Osteocyte (in vitro differentiated cells): Measurements from ENCODE around the gene EBF4. TPM values are rescaled to one million over a fixed set of nuclear protein-coding genes. Genes with fewer than 3 reads are reported as not detected.

ENCODE experiments used
- DNase-seq: peaks from one replicate; pipeline ENCODE4 v3.0.0; 2021; ENCODE audit warnings: mixed read lengths; ENCODE audit not compliant: unreplicated experiment; ENCODE audit errors: extremely low spot score
- H3K27ac Mint-ChIP-seq: one replicate; pipeline ENCODE4 v1.8.0; 2021; ENCODE audit warnings: mild to moderate bottlenecking, mixed read lengths; ENCODE audit not compliant: unreplicated experiment
- H3K27me3 Mint-ChIP-seq: one replicate; pipeline ENCODE4 v1.8.0; 2021; ENCODE audit warnings: mixed read lengths; ENCODE audit not compliant: unreplicated experiment
- H3K36me3 Mint-ChIP-seq: one replicate; pipeline ENCODE4 v1.8.0; 2021; ENCODE audit warnings: mixed read lengths; ENCODE audit not compliant: unreplicated experiment
- H3K4me1 Mint-ChIP-seq: one replicate; pipeline ENCODE4 v1.8.0; 2021; ENCODE audit warnings: mixed read lengths; ENCODE audit not compliant: unreplicated experiment
- H3K4me3 Mint-ChIP-seq: one replicate; pipeline ENCODE4 v1.8.0; 2021; ENCODE audit warnings: mild to moderate bottlenecking, moderate library complexity, mixed read lengths; ENCODE audit not compliant: unreplicated experiment
- H3K9me3 Mint-ChIP-seq: one replicate; pipeline ENCODE4 v1.8.0; 2021; ENCODE audit warnings: mixed read lengths; ENCODE audit not compliant: unreplicated experiment
- total RNA-seq: library from RNA; stranded (reverse); gene quantifications from 2 replicates; pipeline ENCODE4 v1.2.1, GENCODE V29; 2021
- TF ChIP-seq, protein P1 (sequence below): fragments of 200-600 bp; sonication (generic); IDR thresholded peaks from 2 replicates; pipeline ENCODE4 v1.5.0; 2021; ENCODE audit warnings: antibody characterized with exemption, mild to moderate bottlenecking, moderate library complexity

Gene EBF4
- total RNA-seq, 1 donor from 2014 or later, result 12.8 TPM

DNA sequence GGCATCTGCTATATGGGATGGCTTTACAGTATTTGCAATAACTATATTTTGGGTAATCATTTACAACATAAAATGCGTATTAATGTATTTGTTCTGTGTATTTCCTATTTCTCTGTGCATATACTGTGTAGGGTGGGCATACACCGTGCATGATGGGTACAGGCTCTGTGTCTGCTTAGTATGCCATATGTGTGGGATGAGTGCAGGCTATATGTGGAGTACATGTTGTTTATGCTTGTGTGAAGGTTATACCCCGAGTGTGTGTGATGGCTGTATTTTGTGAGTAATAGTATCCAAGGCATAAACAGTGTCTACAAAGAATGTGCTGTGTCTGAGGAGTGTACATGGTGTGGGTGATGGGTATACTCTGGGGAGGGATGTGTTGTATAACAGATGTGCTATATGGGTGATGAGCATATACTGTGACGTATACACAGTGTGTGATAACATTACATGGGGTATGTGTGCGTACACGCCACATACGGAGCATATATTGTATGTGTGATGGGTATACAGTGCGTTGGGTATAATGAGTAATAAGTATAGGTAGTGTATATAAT, 55.2 kb downstream of the EBF4 start:
- Mint-ChIP-seq H3K4me3 (no peak overlapping the region), H3K4me1 (peaks cover 23% of the 10 kb centered on the region), H3K27me3 (peaks cover 54% of the 10 kb centered on the region)

DNA sequence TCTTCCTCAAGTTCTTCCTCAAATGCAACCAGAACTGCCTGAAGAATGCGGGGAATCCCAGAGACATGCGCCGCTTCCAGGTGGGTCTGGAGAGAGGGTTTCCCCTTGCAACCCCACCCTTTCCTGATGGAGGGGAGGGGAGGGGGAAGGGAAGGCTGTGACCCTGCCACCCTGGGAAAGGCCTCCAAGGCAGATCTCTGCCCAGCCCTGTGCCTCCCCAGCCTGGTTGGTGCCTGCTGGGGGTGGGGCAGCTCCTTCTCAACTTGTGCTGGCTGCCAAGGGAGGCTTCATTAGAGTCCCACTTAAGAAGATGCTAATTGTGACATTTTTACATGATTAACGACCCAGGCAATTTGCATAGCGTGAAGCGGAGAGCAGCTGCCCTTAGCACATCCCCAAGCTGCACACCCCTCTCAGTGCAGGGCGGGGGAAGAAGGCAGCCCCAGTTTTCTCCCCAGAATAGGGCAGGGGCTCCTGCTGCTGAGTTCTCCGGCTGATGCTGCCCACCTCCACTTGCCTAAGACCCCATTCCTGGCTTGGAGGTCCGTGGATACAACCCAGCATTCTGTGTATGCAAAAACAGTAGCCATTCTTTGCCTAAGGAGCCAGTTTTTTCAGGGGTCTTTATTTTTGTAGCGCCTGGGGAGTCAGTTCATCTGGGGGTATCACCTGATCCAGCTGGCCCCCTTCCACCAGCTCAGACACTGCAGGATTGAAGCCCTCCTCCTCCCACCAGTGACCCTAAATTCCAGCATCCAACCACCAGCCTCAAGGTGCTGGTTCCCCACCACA, 56.2 kb downstream of the EBF4 start:
- Mint-ChIP-seq H3K9me3 (no peaks in the 10 kb centered on the region), H3K36me3 (no peaks in the 10 kb centered on the region), H3K27ac (no peak overlapping the region), H3K4me1 (peaks cover 23% of the 10 kb centered on the region), H3K4me3 (no peak overlapping the region), H3K27me3 (peaks cover 54% of the 10 kb centered on the region)
- DNase-seq, result peak; percentile 76
- TF ChIP-seq, protein P1, sequence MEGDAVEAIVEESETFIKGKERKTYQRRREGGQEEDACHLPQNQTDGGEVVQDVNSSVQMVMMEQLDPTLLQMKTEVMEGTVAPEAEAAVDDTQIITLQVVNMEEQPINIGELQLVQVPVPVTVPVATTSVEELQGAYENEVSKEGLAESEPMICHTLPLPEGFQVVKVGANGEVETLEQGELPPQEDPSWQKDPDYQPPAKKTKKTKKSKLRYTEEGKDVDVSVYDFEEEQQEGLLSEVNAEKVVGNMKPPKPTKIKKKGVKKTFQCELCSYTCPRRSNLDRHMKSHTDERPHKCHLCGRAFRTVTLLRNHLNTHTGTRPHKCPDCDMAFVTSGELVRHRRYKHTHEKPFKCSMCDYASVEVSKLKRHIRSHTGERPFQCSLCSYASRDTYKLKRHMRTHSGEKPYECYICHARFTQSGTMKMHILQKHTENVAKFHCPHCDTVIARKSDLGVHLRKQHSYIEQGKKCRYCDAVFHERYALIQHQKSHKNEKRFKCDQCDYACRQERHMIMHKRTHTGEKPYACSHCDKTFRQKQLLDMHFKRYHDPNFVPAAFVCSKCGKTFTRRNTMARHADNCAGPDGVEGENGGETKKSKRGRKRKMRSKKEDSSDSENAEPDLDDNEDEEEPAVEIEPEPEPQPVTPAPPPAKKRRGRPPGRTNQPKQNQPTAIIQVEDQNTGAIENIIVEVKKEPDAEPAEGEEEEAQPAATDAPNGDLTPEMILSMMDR, result no peak

More for the DNA sequence above, 55.2 kb downstream of the EBF4 start:
- Mint-ChIP-seq H3K36me3 (no peaks in the 10 kb centered on the region), H3K27ac (no peak overlapping the region), H3K9me3 (no peaks in the 10 kb centered on the region)
- DNase-seq, result peak; percentile 8
- TF ChIP-seq, protein P1, result no peak

DNA sequence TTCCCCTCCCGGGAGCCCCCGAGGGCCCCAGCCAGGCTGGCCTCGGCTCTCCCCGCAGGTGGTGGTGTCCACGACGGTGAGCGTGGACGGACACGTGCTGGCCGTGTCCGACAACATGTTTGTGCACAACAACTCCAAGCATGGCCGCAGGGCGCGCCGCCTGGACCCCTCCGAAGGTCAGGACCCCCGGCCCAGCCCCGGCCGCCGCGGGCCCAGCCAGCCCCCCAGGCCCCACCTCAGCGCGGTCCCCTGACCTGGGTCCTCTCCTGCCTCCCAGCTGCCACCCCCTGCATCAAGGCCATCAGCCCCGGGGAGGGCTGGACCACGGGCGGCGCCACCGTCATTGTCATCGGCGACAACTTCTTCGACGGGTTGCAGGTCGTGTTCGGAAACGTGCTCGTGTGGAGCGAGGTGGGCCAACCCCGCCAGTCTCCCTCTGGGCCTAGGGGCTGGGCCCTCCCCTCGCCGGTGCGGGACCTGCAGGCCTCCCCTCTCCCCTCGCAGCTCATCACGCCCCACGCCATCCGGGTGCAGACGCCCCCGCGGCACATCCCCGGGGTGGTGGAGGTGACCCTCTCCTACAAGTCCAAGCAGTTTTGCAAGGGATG, 56.9 kb downstream of the EBF4 start:
- H3K27ac Mint-ChIP-seq, result no peak overlapping the region
- peaks cover 23% of the 10 kb centered on the region for H3K4me1 Mint-ChIP-seq
- H3K4me3 Mint-ChIP-seq, result no peak overlapping the region
- H3K36me3 Mint-ChIP-seq, result no peaks in the 10 kb centered on the region
- no peaks in the 10 kb centered on the region for H3K9me3 Mint-ChIP-seq
- TF ChIP-seq, protein P1, result no peak
- H3K27me3 Mint-ChIP-seq, result peaks cover 61% of the 10 kb centered on the region
- DNase-seq, result peak; percentile 85

DNA sequence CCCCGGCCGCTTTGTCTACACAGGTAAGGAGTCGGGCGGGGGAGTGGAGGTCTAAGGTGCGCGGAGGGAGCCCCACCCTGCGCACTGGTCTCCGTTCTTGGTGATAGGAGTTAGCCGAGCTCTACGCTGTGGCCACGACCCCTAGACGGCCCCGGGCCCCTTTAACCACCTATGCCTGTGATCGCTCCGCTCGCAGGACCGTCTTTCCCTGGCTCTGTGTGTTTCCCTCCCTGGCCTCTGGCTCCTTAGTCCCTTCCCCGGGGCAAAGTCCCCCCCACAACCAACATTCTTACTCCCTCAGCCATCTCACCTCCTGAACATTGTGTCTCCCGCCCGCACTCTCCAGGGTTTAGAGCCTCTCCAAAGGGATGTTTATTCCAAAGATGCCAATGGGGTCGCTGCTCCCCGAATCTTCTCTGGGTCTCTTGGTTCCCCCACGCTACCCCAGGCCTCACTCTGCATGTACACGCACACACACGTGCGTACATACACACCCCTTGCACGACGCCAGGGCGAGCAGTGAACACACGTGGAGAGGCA, 57.4 kb downstream of the EBF4 start:
- H3K27ac Mint-ChIP-seq, result no peak overlapping the region
- H3K27me3 Mint-ChIP-seq, result peaks cover 66% of the 10 kb centered on the region
- no peak overlapping the region for H3K4me3 Mint-ChIP-seq
- H3K9me3 Mint-ChIP-seq, result no peaks in the 10 kb centered on the region
- no peaks in the 10 kb centered on the region for H3K36me3 Mint-ChIP-seq
- H3K4me1 Mint-ChIP-seq, result peaks cover 23% of the 10 kb centered on the region
- TF ChIP-seq, protein P1, result no peak
- peak; percentile 81 for DNase-seq
